ENCODE measurements around the gene OSBPL2.

OSBPL2 gene

GRCh38 chr20:62318400-62319345 lies 80.4 kb downstream of the OSBPL2 start:
- peaks cover 6% of the 10 kb centered on the region for H3K4me1 Mint-ChIP-seq
- H3K27ac Mint-ChIP-seq = peak overlapping the region in 1 of 2 donors; percentile 42
- H3K4me3 Mint-ChIP-seq = no peak overlapping the region
- H3K27me3 Mint-ChIP-seq = no peaks in the 10 kb centered on the region
- peak; percentile 45 for ATAC-seq
- peak; percentile 32 to 57 for DNase-seq
- no peaks in the 10 kb centered on the region for H3K9me3 Mint-ChIP-seq

GRCh38 chr20:62319346-62319909 lies 81.1 kb downstream of the OSBPL2 start:
- no peaks in the 10 kb centered on the region for H3K27me3 Mint-ChIP-seq
- ATAC-seq (no peak), DNase-seq (no peak)
- H3K27ac Mint-ChIP-seq = no peak overlapping the region
- H3K4me1 Mint-ChIP-seq = peaks cover 6% of the 10 kb centered on the region
- H3K4me3 Mint-ChIP-seq = no peak overlapping the region
- no peaks in the 10 kb centered on the region for H3K9me3 Mint-ChIP-seq

GRCh38 chr20:62320581-62321354 lies 82.4 kb downstream of the OSBPL2 start:
- no peaks in the 10 kb centered on the region for H3K27me3 Mint-ChIP-seq
- DNase-seq (no peak), ATAC-seq (no peak)
- no peaks in the 10 kb centered on the region for H3K9me3 Mint-ChIP-seq
- H3K27ac Mint-ChIP-seq = no peak overlapping the region
- H3K4me3 Mint-ChIP-seq = no peak overlapping the region
- H3K4me1 Mint-ChIP-seq = peaks cover 6% of the 10 kb centered on the region

- no peaks in the 10 kb centered on the region for H3K9me3 Mint-ChIP-seq
- peaks cover 3% of the 10 kb centered on the region for H3K4me1 Mint-ChIP-seq
- no peaks in the 10 kb centered on the region for H3K27me3 Mint-ChIP-seq
- no peak overlapping the region for H3K4me3 Mint-ChIP-seq
- no peak overlapping the region for H3K27ac Mint-ChIP-seq
- no peak for DNase-seq
- ATAC-seq = no peak
Measured at GRCh38 chr20:62321521-62321948, 83.2 kb downstream of the OSBPL2 start.

- no peak overlapping the region for H3K27ac Mint-ChIP-seq
- DNase-seq = no peak
- H3K4me1 Mint-ChIP-seq = no peaks in the 10 kb centered on the region
- no peak overlapping the region for H3K4me3 Mint-ChIP-seq
- ATAC-seq = no peak
- no peaks in the 10 kb centered on the region for H3K27me3 Mint-ChIP-seq
- no peaks in the 10 kb centered on the region for H3K9me3 Mint-ChIP-seq
Measured at GRCh38 chr20:62321975-62322374, 83.7 kb downstream of the OSBPL2 start.

GRCh38 chr20:62322492-62323041 lies 84.2 kb downstream of the OSBPL2 start:
- Mint-ChIP-seq H3K4me3 (no peak overlapping the region), H3K27me3 (no peaks in the 10 kb centered on the region), H3K9me3 (no peaks in the 10 kb centered on the region), H3K4me1 (no peaks in the 10 kb centered on the region), H3K27ac (peak overlapping the region in 1 of 2 donors; percentile 27)
- DNase-seq (no peak), ATAC-seq (peak; percentile 13)

- Mint-ChIP-seq H3K27ac (no peak overlapping the region), H3K4me3 (no peak overlapping the region), H3K9me3 (no peaks in the 10 kb centered on the region), H3K4me1 (no peaks in the 10 kb centered on the region), H3K27me3 (no peaks in the 10 kb centered on the region)
- no peak for DNase-seq
- ATAC-seq = no peak
Measured at GRCh38 chr20:62323146-62323979, 85.0 kb downstream of the OSBPL2 start.

- DNase-seq = no peak
- no peak for ATAC-seq
- Mint-ChIP-seq H3K27me3 (no peaks in the 10 kb centered on the region), H3K27ac (no peak overlapping the region), H3K4me1 (no peaks in the 10 kb centered on the region), H3K4me3 (no peak overlapping the region), H3K9me3 (no peaks in the 10 kb centered on the region)
Measured at GRCh38 chr20:62323980-62324906, 85.9 kb downstream of the OSBPL2 start.

- Mint-ChIP-seq H3K27ac (peak overlapping the region in 1 of 2 donors; percentile 7), H3K4me3 (no peak overlapping the region), H3K4me1 (no peaks in the 10 kb centered on the region), H3K27me3 (no peaks in the 10 kb centered on the region), H3K9me3 (no peaks in the 10 kb centered on the region)
- no peak for DNase-seq
- no peak for ATAC-seq
Measured at GRCh38 chr20:62325172-62325905, 87.0 kb downstream of the OSBPL2 start.

GRCh38 chr20:62326559-62326958 lies 88.2 kb downstream of the OSBPL2 start:
- DNase-seq = no peak
- Mint-ChIP-seq H3K4me1 (no peaks in the 10 kb centered on the region), H3K27ac (no peak overlapping the region), H3K9me3 (no peaks in the 10 kb centered on the region), H3K27me3 (no peaks in the 10 kb centered on the region), H3K4me3 (no peak overlapping the region)
- no peak for ATAC-seq

- Mint-ChIP-seq H3K9me3 (no peaks in the 10 kb centered on the region), H3K27me3 (no peaks in the 10 kb centered on the region), H3K4me3 (no peak overlapping the region), H3K27ac (no peak overlapping the region), H3K4me1 (no peaks in the 10 kb centered on the region)
- DNase-seq (no peak), ATAC-seq (no peak)
Measured at GRCh38 chr20:62326959-62327725, 88.8 kb downstream of the OSBPL2 start.

GRCh38 chr20:62327726-62328495 lies 89.6 kb downstream of the OSBPL2 start:
- no peak overlapping the region for H3K4me3 Mint-ChIP-seq
- ATAC-seq = no peak
- no peaks in the 10 kb centered on the region for H3K9me3 Mint-ChIP-seq
- no peaks in the 10 kb centered on the region for H3K27me3 Mint-ChIP-seq
- no peak overlapping the region for H3K27ac Mint-ChIP-seq
- DNase-seq = no peak
- H3K4me1 Mint-ChIP-seq = no peaks in the 10 kb centered on the region

All from stimulated activated naive CD8-positive, alpha-beta T cell treated with anti-CD3 and anti-CD28 coated beads, Interleukin-15, amount 100 ng/mL, for 72 hours (primary cell).